Prostate gland (tissue), 2 donors: ENCODE results near the gene RETN.

Source experiments
- CTCF ChIP-seq, 4 experiments: fragments of 200-600 bp in 2 of 4; fragments of 450-650 bp in 2 of 4; sonication (generic) in 2 of 4; IDR thresholded peaks; 1 replicate in 3 of 4; 2 replicates in 1 of 4; pipeline ENCODE4 v1.5.1; 2016 to 2019; ENCODE audit warnings: antibody characterized with exemption in 4 of 4, mild to moderate bottlenecking in 2 of 4, moderate library complexity in 2 of 4
- POLR2AphosphoS5 ChIP-seq: sonication (generic); formaldehyde crosslinking; IDR thresholded peaks from one replicate; pipeline ENCODE4 v1.6.1; 2017; ENCODE audit warnings: antibody characterized with exemption

DNA sequence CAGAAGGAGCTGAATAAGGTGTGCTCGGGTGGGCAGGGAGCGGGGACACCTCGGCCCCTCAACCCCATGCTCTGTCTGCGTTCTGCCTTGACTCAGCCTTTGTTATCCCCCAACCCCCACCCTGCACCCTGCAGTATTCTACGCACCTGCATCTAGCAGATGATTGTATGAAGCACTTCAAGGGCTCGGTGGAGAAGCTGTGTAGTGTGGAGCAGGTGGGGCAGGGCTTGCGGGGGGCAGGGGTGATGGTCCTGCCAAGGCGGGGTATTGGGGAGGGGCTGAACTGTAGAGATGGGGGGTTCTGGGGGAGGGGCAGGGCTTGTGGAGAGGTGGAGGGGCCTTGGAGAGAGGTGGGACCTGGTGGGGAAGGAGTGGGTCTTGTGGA, 25.8 kb upstream of the RETN start:
- TF ChIP-seq POLR2AphosphoS5 (no peak), CTCF (IDR thresholded peaks at IDR 0.05) (no peak)
